GM18868 (cell line): ENCODE measurements around the gene GPI.
"Not testable (repeated sequence)": the region's sequence is repeated elsewhere in the genome, so short reads cannot be mapped to it uniquely, and the experiment has no call there.

Experiments used
- ATAC-seq: cut with Tn5 transposase; IDR thresholded peaks from one replicate; pipeline ENCODE4 v1.9.1; 2021; ENCODE audit warnings: mild to moderate bottlenecking, moderate library complexity; ENCODE audit not compliant: unreplicated experiment

GPI gene

GRCh38 chr19:34366738-34367623 lies 2.0 kb downstream of the GPI start:
- ATAC-seq: no peak

- ATAC-seq: no peak
Measured at GRCh38 chr19:34367624-34367957, 2.6 kb downstream of the GPI start.

- ATAC-seq: no peak
Measured at GRCh38 chr19:34368338-34368737, 3.3 kb downstream of the GPI start.

- not testable (repeated sequence) for ATAC-seq
Measured at GRCh38 chr19:34369166-34369565, 4.2 kb downstream of the GPI start.

- ATAC-seq: no peak
Measured at GRCh38 chr19:34370117-34370516, 5.1 kb downstream of the GPI start.

- ATAC-seq: no peak
Measured at GRCh38 chr19:34370983-34371382, 6.0 kb downstream of the GPI start.

- ATAC-seq: no peak
Measured at GRCh38 chr19:34373601-34374288, 8.7 kb downstream of the GPI start.

GRCh38 chr19:34375598-34375997 lies 10.6 kb downstream of the GPI start:
- ATAC-seq: no peak

- ATAC-seq: no peak
Measured at GRCh38 chr19:34380639-34381241, 15.7 kb downstream of the GPI start.

- ATAC-seq: no peak
Measured at GRCh38 chr19:34381399-34382251, 16.6 kb downstream of the GPI start.

GRCh38 chr19:34382471-34382870 lies 17.5 kb downstream of the GPI start:
- ATAC-seq: no peak

GRCh38 chr19:34383599-34383998 lies 18.6 kb downstream of the GPI start:
- no peak for ATAC-seq

GRCh38 chr19:34386645-34387445 lies 21.8 kb downstream of the GPI start:
- no peak for ATAC-seq

GRCh38 chr19:34387446-34387810 lies 22.4 kb downstream of the GPI start:
- no peak for ATAC-seq

GRCh38 chr19:34388745-34389144 lies 23.7 kb downstream of the GPI start:
- not testable (repeated sequence) for ATAC-seq

- no peak for ATAC-seq
Measured at GRCh38 chr19:34391813-34392212, 26.8 kb downstream of the GPI start.

GRCh38 chr19:34393031-34393430 lies 28.0 kb downstream of the GPI start:
- no peak for ATAC-seq

- no peak for ATAC-seq
Measured at GRCh38 chr19:34393629-34394028, 28.6 kb downstream of the GPI start.

GRCh38 chr19:34397853-34398252 lies 32.9 kb downstream of the GPI start:
- no peak for ATAC-seq

GRCh38 chr19:34399886-34400285 lies 34.9 kb downstream of the GPI start:
- no peak for ATAC-seq
